Nucleus accumbens (tissue), 56 donors: ENCODE results near the gene PEX10.

Experiments
- DNase-seq, 56 donors: peaks; one replicate each; lab custom pipeline; 2025; lab: John Stamatoyannopoulos, UW

PEX10 gene

DNA sequence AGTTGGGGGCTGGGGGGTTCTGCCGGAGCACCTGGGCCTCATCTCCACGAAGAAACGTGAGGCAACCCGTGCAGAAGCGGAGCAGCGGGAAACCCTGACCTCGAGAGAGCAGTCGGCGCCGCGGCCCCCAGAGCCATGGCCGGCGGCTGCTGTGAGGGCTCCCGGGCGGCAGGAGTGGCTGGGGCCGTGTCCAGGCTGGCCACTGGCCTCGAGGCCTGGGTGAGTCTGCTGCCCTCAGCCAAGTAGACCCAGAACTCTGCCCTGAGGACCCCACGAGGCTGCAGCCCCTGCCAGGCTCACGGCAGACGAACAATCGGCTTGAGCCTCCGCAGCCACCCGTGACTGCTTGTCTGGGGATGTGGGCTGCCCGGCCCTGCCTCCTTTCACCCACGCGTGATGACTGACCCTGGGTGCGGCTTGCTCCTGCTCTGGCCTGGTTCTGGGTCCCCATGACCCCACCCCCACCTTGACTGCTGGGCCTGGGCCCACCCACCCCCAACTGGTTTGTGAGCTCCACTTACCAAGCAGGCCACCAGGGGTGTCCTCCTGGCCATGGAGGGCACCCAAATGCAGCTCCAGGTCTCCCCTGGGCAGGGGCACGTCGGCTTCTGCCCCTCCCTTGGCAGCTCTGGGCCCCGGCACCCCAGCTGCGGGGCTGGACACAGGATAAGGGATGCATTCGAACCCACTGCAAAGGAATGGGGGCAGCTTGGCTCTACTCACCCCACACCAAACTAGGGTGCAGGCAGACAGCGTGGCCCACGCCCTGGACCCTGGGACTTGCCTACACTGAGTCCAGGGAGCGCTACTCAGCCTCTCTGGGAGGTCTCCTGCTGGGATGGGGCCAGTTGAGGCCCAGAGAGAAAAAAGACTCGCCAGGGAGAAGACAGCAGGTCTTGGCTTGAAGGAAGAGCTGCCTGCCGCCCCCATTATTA, 55.2 kb downstream of the PEX10 start:
- no peak for DNase-seq

DNA sequence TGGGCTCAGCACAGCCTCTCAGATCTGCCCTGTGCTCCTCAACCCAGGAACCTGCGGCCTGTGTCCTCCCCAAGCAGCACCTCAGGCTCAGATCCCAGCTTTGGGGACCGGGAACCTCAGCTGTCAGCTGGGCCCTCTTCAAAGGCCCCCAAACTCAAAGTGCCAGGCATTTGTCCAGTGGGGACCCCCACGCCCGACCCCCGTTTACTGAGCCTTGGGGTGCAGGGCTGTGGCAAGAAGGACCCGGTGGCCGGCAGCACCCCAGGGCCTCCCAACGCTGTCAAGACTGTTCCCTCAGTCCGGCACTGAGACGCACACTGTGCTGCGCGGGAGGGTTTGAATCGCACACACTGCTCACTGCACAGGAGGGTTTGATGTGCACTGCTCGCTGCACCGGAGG, 56.0 kb downstream of the PEX10 start:
- DNase-seq = no peak

DNA sequence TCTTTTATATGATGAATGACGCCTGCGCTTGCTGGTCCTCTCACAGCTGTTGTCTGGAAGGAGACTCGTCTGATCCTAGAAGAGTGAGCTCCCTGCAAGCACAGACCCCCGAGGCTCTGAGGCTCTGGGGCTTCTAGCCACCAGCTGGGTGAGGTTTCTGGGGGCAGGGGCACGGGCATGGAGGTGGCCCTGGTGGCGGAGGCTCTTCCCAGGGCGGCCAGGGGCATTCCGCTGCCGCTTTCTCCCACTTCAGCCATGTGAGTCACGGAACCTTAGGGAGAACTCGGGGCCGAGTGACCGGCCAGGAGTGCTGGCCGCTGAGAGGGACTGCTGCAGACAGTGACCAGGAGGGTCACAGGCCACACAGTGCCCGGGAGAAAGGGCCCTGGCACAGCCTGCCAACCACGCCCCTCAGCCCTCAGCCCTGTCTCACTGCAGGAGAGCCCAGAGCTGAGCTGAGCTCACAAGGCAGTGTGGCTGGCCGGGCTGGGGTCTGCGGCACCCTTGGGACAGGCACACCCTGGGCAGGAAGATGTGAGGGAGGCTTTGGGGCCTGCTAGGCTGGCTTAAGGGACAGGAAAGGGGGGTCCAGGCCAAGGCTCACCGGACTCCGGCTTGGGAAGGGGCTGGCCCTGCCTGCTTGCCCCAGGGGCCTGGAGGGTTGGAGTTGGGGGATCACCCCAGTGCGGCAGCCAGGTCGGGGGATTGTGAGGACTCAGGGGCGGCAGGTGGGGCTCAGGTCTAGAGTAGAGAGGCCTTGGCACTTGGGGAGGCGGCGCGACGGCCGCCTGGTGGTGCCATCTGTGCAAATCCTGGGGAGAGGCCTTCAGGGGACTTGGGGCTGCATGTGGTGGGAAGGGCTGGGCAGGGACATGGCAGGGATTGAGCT, 56.7 kb downstream of the PEX10 start:
- no peak for DNase-seq

DNA sequence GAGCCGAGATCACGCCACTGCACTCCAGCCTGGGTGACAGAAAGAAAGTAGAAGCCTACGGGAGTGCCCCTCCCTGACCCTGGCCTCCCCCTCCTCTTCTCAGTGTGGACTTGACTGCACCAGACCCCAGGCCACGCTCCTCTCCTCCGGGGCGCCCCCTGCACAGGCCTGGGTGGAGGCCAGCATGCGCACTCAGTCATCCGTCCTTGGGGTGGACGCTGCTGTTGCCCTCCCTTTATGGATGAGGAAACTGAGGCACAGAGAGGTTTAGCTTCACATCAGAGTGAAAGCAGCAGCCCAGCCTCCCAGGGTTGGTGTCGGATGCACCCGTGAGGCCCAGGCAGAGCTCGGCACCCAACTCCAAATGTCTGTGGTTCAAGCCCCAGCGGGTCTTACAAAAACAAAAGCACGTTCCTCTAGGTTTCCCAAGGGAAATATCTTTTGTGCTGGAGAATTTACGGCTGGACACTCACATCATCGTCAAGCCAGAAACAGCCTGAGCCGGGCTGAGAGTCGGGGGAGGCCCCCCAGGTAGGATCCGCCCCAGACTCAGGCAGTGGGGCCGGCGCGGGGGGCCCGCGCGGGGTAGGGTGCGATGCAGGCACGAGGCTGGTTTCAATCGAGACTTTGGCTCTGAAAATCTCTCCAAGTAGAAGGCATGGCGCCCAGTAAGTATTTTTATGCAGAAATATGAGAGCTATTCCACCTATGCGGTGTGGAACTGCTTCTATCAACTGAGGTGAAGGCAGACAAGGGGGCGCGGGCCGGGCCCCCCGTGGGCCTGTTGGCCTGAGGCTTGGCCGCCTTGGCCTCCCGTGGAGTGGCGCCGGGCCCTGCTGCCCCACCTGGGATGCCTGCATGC, 57.6 kb downstream of the PEX10 start:
- DNase-seq = no peak
